Measurements from ENCODE around the gene NUDT22.

The NUDT22 gene

GRCh38 chr11:64225608-64226506, at the start of gene NUDT22, which contains the start of gene TRPT1:
NUDT22 (plus strand) TSS chr11:64226274; CDS start chr11:64226653, 379 bp downstream.
TRPT1 (minus strand) TSS chr11:64226186; CDS start chr11:64225860, 326 bp downstream.
- Histone ChIP-seq H3K27ac (peak within 1 kb of the TSS; percentile 81 to 95), H3K27me3 (no peaks in the 10 kb centered on the region), H3K9me3 (no peaks in the 10 kb centered on the region), H3K4me3 (peak within 1 kb of the TSS; percentile 86 to 88), H3K4me1 (peaks cover 0 to 42% (median 37%) of the 10 kb centered on the region in 4 donors), H3K36me3 (peaks cover 0 to 8% (median 8%) of the 10 kb centered on the region in 3 donors)
- TF ChIP-seq CTCF (IDR thresholded peaks at IDR 0.05) = peak in 1 of 2 experiments; percentile 14
- peak; percentile 86 to 96 for DNase-seq
- intact Hi-C loops (cut with DNase I; ENCODE audit: low total_unique reads) = loop anchor here (5.0 kb wide), 1 partner anchor 39 kb away; the partner anchor contains the start of gene STIP1

- no peak for TF ChIP-seq CTCF (IDR thresholded peaks at IDR 0.05)
- Histone ChIP-seq H3K36me3 (no peaks in the 10 kb centered on the region), H3K27ac (no peak overlapping the region), H3K9me3 (no peaks in the 10 kb centered on the region), H3K4me3 (no peak overlapping the region), H3K4me1 (peaks cover 0 to 15% (median 12%) of the 10 kb centered on the region in 4 donors), H3K27me3 (no peaks in the 10 kb centered on the region)
- DNase-seq = no peak
- intact Hi-C loops (cut with DNase I; ENCODE audit: low total_unique reads) = no loop called here
These were observed 49.3 kb upstream of the NUDT22 start for GRCh38 chr11:64176751-64177150.

- Histone ChIP-seq H3K27me3 (no peaks in the 10 kb centered on the region), H3K36me3 (no peaks in the 10 kb centered on the region), H3K9me3 (no peaks in the 10 kb centered on the region), H3K27ac (no peak overlapping the region), H3K4me1 (peaks cover 0 to 28% (median 19%) of the 10 kb centered on the region in 4 donors), H3K4me3 (no peak overlapping the region)
- TF ChIP-seq CTCF (IDR thresholded peaks at IDR 0.05) = no peak
- intact Hi-C loops (cut with DNase I; ENCODE audit: low total_unique reads) = no loop called here
- no peak for DNase-seq
These were observed 47.9 kb upstream of the NUDT22 start for GRCh38 chr11:64178203-64178602.

- intact Hi-C loops (cut with DNase I; ENCODE audit: low total_unique reads) = no loop called here
- H3K9me3 ChIP-seq = no peaks in the 10 kb centered on the region
- no peaks in the 10 kb centered on the region for H3K27me3 ChIP-seq
- peaks cover 0 to 36% (median 27%) of the 10 kb centered on the region in 4 donors for H3K4me1 ChIP-seq
- TF ChIP-seq CTCF (IDR thresholded peaks at IDR 0.05) = no peak
- H3K36me3 ChIP-seq = no peaks in the 10 kb centered on the region
- no peak overlapping the region for H3K27ac ChIP-seq
- H3K4me3 ChIP-seq = no peak overlapping the region
- no peak for DNase-seq
These were observed 47.0 kb upstream of the NUDT22 start for GRCh38 chr11:64178951-64179639.

- no peak for DNase-seq
- no peaks in the 10 kb centered on the region for H3K9me3 ChIP-seq
- H3K36me3 ChIP-seq = no peaks in the 10 kb centered on the region
- H3K4me1 ChIP-seq = peaks cover 0 to 44% (median 33%) of the 10 kb centered on the region in 4 donors
- peak overlapping the region; percentile 7 to 26 for H3K4me3 ChIP-seq
- no peaks in the 10 kb centered on the region for H3K27me3 ChIP-seq
- peak overlapping the region; percentile 75 to 88 for H3K27ac ChIP-seq
- intact Hi-C loops (cut with DNase I; ENCODE audit: low total_unique reads) = no loop called here
- TF ChIP-seq CTCF (IDR thresholded peaks at IDR 0.05) = no peak
These were observed 45.2 kb upstream of the NUDT22 start for GRCh38 chr11:64180891-64181290.

Measured in tibial artery (tissue), 4 donors.